ENCODE data around the gene PHGDH.

Gene PHGDH

DNA sequence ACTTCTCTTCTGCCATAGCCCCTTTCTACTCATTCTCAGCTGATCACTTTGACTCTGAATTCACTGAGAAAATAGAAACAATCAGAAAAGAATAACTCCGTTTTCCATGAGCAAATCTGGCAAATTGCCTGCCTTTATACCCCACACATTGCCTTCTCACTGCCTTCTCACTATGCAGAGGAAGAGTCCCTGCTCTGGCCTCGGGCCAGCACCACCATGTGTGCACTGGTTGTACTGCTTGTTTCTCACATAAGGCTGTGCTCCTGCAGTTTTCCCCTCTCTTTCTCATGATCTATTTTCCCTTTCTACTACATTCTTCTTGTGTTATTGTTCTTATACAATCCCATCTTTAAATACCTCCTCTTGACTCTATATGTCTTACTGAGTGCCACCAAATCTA is 59.3 kb downstream of the PHGDH start:
- no peaks in the 10 kb centered on the region for H3K27me3 ChIP-seq
- H3K36me3 ChIP-seq = no peaks in the 10 kb centered on the region
- no peak overlapping the region for H3K9ac ChIP-seq
- no peaks in the 10 kb centered on the region for H4K20me1 ChIP-seq
- H3K4me2 ChIP-seq = no peak overlapping the region
- H3K9me3 ChIP-seq (replicated peaks in 1 of 11) = no peaks in the 10 kb centered on the region
- TF ChIP-seq Cebpa-rat (IDR thresholded peaks at IDR 0.05) = no peak
- no peak overlapping the region for H3K4me3 ChIP-seq
- no peak overlapping the region for H3K27ac ChIP-seq
- no peaks in the 10 kb centered on the region for H3K4me1 ChIP-seq

DNA sequence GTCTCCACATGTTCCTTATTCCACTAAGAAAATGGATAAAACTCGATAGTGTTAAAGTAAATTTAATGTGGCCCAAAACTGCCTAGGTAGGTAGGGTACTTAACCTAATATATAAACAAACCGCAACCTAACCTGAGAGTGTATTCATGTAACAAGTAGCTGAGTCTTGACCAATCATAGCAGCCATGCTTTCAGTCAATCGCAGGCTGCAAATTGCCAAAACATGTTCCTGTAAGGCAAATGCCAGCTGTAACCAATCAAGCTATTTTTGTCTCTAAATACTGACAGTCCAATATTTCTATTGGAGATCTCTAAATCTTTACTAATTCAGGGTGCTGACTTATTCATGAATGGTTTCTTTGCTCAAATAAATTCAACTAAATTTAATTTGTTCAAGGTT is 60.0 kb downstream of the PHGDH start:
- Histone ChIP-seq H3K4me3 (no peak overlapping the region), H3K4me2 (no peak overlapping the region), H4K20me1 (no peaks in the 10 kb centered on the region), H3K4me1 (no peaks in the 10 kb centered on the region), H3K27me3 (no peaks in the 10 kb centered on the region), H3K9ac (no peak overlapping the region), H3K36me3 (no peaks in the 10 kb centered on the region), H3K27ac (no peak overlapping the region), H3K9me3 (replicated peaks in 1 of 11) (no peaks in the 10 kb centered on the region)
- TF ChIP-seq Cebpa-rat (IDR thresholded peaks at IDR 0.05) = no peak

DNA sequence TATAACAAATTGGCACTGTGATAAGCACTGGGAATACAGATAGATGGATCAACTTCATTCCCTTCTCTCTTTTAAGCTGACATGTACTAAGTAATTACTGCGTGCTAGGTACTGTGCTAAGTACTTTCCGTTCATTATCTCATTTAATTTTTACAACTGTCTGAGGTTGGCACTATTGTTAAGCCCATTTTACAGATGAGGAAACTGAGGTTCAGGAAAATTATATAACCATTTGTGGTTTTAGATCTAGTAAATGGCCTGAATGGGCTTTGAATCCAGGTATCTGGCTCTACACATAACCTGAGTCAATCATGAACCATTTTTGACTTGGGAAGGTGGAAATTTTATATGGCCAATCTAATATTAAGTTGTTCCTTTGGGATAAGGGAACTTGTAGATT is 60.6 kb downstream of the PHGDH start:
- H3K36me3 ChIP-seq = no peaks in the 10 kb centered on the region
- no peaks in the 10 kb centered on the region for H3K9me3 ChIP-seq (replicated peaks in 1 of 11)
- no peak overlapping the region for H3K4me3 ChIP-seq
- H3K27ac ChIP-seq = no peak overlapping the region
- no peak overlapping the region for H3K4me2 ChIP-seq
- H3K4me1 ChIP-seq = no peaks in the 10 kb centered on the region
- H3K27me3 ChIP-seq = no peaks in the 10 kb centered on the region
- H4K20me1 ChIP-seq = no peaks in the 10 kb centered on the region
- H3K9ac ChIP-seq = no peak overlapping the region
- no peak for TF ChIP-seq Cebpa-rat (IDR thresholded peaks at IDR 0.05)

- H3K9ac ChIP-seq = no peak overlapping the region
- H3K4me3 ChIP-seq = no peak overlapping the region
- no peaks in the 10 kb centered on the region for H3K36me3 ChIP-seq
- H3K27ac ChIP-seq = no peak overlapping the region
- H3K4me1 ChIP-seq = no peaks in the 10 kb centered on the region
- TF ChIP-seq Cebpa-rat (IDR thresholded peaks at IDR 0.05) = no peak
- H3K4me2 ChIP-seq = no peak overlapping the region
- no peaks in the 10 kb centered on the region for H3K27me3 ChIP-seq
- no peaks in the 10 kb centered on the region for H3K9me3 ChIP-seq (replicated peaks in 1 of 11)
- no peaks in the 10 kb centered on the region for H4K20me1 ChIP-seq
Observed at GRCh38 chr1:119773711-119774241, 62.0 kb downstream of the PHGDH start.

GRCh38 chr1:119774746-119775490 is 63.2 kb downstream of the PHGDH start:
- TF ChIP-seq Cebpa-rat (IDR thresholded peaks at IDR 0.05) = no peak
- H4K20me1 ChIP-seq = no peaks in the 10 kb centered on the region
- no peaks in the 10 kb centered on the region for H3K4me1 ChIP-seq
- H3K27ac ChIP-seq = no peak overlapping the region
- no peak overlapping the region for H3K4me2 ChIP-seq
- H3K36me3 ChIP-seq = no peaks in the 10 kb centered on the region
- H3K9ac ChIP-seq = no peak overlapping the region
- H3K4me3 ChIP-seq = no peak overlapping the region
- H3K9me3 ChIP-seq (replicated peaks in 1 of 11) = no peaks in the 10 kb centered on the region
- H3K27me3 ChIP-seq = no peaks in the 10 kb centered on the region

GRCh38 chr1:119778359-119778758 is 66.6 kb downstream of the PHGDH start:
- Histone ChIP-seq H3K9ac (no peak overlapping the region), H3K27me3 (no peaks in the 10 kb centered on the region), H4K20me1 (no peaks in the 10 kb centered on the region), H3K4me2 (no peak overlapping the region), H3K4me1 (peaks cover 0 to 9% (median 2%) of the 10 kb centered on the region in 10 experiments; a peak in 12 of 20 replicates), H3K4me3 (no peak overlapping the region), H3K9me3 (replicated peaks in 1 of 11) (no peaks in the 10 kb centered on the region), H3K27ac (no peak overlapping the region), H3K36me3 (no peaks in the 10 kb centered on the region)
- TF ChIP-seq Cebpa-rat (IDR thresholded peaks at IDR 0.05) = no peak

DNA sequence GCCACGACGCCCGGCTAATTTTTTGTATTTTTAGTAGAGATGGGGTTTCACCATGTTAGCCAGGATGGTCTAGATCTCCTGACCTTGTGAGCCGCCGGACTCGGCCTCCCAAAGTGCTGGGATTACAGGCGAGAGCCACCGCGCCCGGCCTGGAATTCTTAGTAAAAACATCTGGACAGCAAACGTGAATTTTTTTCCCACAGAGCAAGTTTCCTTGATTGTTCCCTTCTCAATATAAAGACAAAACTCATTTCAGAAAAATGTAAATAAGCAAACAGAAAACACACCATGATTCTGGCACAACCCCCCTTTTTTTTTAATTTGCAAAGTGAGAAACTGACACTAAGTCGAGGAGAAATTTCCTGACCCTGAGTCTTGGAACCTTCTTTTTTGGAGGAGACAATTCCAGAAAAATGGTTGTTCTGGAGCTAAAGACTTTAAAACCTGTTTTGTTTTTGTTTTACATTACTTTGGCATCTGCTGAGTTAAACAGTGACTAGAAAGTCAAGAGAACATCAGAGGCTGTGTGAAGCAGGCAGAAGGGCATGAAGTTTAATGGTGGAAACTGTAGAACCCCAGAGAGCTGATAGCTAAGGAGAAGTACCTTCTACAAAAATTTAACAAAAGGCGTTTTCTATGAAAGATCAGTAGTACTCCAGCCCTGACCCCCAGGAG is 67.3 kb downstream of the PHGDH start:
- no peaks in the 10 kb centered on the region for H4K20me1 ChIP-seq
- peaks cover 0 to 15% (median 9%) of the 10 kb centered on the region in 10 experiments; a peak in 12 of 20 replicates for H3K4me1 ChIP-seq
- no peak overlapping the region for H3K4me3 ChIP-seq
- H3K27ac ChIP-seq = no peak overlapping the region
- H3K9ac ChIP-seq = no peak overlapping the region
- H3K36me3 ChIP-seq = no peaks in the 10 kb centered on the region
- no peaks in the 10 kb centered on the region for H3K9me3 ChIP-seq (replicated peaks in 1 of 11)
- TF ChIP-seq Cebpa-rat (IDR thresholded peaks at IDR 0.05) = no peak
- no peaks in the 10 kb centered on the region for H3K27me3 ChIP-seq
- no peak overlapping the region for H3K4me2 ChIP-seq

DNA sequence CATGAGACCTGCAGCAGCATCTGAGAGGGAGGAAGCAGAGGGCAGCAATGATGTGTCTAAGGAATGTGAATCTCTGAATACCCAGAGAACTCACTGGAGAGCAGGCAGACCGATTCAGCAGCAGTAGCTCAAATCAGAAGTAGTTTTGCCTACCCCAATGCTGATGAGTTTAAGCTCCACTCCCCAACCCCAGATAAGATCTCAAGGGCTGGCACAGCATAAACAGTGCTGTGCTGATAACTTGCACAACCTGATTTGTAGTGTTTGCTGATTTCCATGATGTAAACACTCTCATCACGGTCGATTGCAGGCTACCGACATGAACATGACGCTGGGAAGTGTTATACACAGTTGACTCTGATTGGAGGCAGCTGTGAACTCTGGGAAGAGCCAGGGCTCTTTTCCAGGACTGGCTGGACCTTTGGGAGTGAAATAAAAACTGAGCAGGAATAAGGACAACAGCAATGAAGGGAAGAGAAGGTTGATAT is 68.2 kb downstream of the PHGDH start:
- Histone ChIP-seq H3K4me1 (peaks cover 0 to 24% (median 14%) of the 10 kb centered on the region in 10 experiments; a peak in 12 of 20 replicates), H4K20me1 (no peaks in the 10 kb centered on the region), H3K27me3 (no peaks in the 10 kb centered on the region), H3K4me2 (no peak overlapping the region), H3K36me3 (no peaks in the 10 kb centered on the region), H3K27ac (no peak overlapping the region), H3K9ac (no peak overlapping the region), H3K4me3 (no peak overlapping the region), H3K9me3 (replicated peaks in 1 of 11) (no peaks in the 10 kb centered on the region)
- TF ChIP-seq Cebpa-rat (IDR thresholded peaks at IDR 0.05) = no peak

DNA sequence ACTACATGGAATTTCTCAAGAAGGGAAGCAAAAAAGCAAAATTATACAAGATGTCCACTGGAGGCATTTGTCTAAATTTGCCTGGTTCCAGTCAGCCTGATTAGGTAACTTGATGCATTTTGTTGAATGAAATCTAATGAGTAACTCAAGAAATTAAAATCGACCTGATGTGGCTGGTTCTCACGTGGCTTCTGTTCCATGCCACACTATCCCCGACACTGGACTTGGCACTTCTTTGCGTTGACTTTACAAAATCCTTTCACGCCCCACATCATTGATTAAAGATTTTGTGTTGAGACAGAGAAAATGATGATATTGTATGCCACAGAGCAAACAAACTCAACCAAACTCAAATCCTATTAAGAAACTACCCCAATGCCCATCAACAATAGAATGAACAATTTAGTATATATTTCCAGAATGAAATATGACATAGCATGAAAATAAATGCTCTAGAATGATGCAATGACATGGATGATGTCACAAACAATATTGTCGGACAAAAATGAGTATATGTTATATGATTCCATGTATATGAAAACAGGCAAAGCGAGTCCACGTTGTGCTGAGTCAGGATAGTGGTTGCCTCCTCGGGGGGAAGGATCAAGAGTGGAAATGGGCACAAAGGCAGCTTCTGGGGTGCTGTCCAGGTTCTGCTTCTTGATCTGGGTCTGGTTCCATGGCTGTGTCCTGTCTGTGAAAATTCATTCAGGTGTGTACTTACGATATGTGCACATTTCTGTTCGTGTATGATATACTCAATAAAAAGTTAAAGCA is 69.9 kb downstream of the PHGDH start:
- Histone ChIP-seq H3K4me1 (peaks cover 0 to 27% (median 14%) of the 10 kb centered on the region in 10 experiments; a peak in 12 of 20 replicates), H3K9me3 (replicated peaks in 1 of 11) (no peaks in the 10 kb centered on the region), H4K20me1 (no peaks in the 10 kb centered on the region), H3K36me3 (no peaks in the 10 kb centered on the region), H3K4me2 (no peak overlapping the region), H3K27ac (no peak overlapping the region), H3K4me3 (no peak overlapping the region), H3K27me3 (no peaks in the 10 kb centered on the region), H3K9ac (no peak overlapping the region)
- no peak for TF ChIP-seq Cebpa-rat (IDR thresholded peaks at IDR 0.05)

Measured in BLaER1 treated with 17β-estradiol and CSF1 and Interleukin-3, amounts not matched to agents 10 nM and 100 nM (cell line).